ENCODE data around the gene TFE3.

The TFE3 gene

GRCh38 chrX:49043220-49043986 lies at the start of gene TFE3:
TFE3 (minus strand) TSS chrX:49043357; CDS start chrX:49043226, 131 bp downstream.
- DNase-seq = peak; percentile 98

DNA sequence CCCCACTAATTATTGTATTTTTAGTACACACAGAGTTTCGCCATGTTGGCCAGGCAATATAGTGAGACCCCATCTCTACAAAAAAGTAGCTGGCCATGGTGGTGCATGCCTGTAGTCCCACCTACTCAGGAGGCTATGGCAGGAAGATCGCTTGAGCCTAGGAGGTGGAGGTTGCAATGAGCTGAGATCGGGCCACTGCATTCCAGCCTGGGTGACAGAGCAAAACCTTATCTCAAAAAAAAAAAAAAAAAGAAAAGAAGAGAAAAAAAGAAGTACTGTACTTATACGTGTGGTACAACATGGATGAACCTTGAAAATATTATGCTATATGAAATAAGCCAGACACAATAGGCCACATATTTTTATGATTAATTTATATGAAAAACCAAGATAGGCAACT lies 46.4 kb upstream of the TFE3 start:
- no peak for DNase-seq

DNA sequence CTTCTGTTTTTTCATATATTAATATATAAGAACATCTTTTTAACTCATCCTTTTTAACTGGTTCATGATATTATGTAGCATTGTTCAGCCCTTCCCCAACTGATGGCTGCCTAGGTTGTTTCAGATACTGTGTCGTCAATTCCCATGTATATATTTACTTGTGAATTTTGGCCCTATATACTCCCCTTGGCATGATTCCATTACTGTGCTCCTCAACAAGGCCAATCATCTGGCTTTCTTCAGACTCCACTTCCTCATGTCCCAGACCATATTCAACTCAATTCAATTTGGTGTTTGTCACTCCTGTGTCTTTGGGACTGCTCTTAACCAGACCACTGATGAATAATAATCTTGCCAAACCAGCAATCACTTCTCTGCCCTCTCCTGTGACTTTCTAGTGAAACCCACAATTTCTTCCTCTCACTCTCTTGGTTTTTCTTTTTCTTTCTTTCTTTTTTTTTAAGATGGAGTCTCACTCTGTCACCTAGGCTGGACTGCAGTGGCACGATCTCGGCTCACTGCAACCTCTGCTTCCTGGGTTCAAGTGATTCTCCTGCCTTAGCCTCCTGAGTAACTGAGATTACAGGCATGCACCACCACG lies 39.2 kb upstream of the TFE3 start:
- no peak for DNase-seq

DNA sequence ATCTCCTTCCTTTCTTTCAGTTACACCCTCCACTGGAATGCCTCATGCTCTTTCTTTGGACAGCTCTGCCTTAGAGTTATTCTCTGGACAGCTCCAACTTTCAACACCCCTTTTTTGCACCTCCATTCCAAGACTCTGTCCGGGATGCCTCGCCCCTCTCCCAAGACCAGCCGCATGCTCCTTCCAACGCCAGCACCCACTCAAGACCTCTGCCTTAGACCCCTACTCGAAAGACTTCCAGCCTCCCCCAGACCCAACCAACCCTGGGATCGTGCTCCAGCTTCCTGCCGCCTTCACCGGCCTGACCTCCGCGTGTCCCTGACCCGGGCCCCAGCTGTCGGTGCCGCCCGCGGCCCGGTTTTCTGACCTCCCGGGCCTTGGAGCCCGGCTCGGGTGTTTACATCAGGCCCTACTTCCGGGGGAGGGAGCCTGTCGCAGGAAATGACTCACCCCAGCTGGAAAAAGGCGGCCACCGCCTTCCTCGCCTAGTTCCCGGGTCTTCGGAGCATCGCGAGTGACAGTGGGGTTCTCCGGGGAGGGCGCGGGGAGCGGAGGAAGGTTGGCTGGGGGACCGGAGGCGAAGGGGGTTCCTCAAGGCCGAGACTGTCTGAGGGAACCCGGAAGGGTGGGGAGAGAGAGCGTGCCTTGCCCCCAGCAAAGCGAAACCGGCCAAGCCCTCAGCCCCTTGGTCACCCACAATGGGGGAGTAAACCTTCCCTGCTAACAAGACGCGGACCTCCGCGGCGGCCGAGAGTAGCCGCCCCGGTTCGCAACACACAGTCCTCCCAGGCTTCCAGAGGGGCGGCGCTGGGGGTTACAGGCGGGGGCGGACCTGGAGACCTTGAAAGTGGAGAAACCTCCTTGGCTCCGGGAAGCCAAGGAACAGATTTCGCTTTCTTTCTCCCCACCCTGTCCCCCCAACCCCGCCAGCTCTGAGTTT lies 36.6 kb upstream of the TFE3 start, which contains the start of gene WDR45:
Gene WDR45, minus strand, starts transcription at position 399 of the 940 bp plus-strand sequence. CDS start 1,792 bp downstream, outside the sequence.
- peak; percentile 64 for DNase-seq

DNA sequence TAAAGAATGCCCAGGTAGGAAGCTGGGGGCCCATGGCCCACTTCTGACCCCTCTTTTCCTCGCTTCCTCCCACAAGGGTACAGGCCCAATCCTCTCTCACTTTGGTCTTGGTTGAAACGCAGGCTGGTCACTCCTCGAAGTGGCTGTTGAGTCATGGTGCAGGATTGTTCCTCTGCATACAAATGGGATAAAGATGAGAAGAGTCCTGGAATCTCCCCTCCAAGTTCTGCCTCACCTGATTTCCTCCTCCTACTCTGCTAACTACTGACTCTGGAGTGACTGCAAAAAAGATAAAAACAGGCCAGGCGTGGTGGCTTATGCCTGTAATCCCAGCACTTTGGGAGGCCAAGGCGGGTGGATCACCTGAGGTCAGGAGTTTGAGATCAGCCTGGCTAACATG lies 34.8 kb upstream of the TFE3 start:
- DNase-seq = no peak

GRCh38 chrX:49075347-49075746 lies 32.2 kb upstream of the TFE3 start:
- no peak for DNase-seq

- peak; percentile 74 for DNase-seq
These were observed 30.7 kb upstream of the TFE3 start, which contains the start of gene PRAF2 for GRCh38 chrX:49073601-49074575. PRAF2 (minus strand) TSS chrX:49074002; CDS start chrX:49073987, 15 bp downstream.

GRCh38 chrX:49072712-49073095 lies 29.5 kb upstream of the TFE3 start:
- DNase-seq = no peak

- no peak for DNase-seq
These were observed 28.9 kb upstream of the TFE3 start for GRCh38 chrX:49071877-49072711.

- DNase-seq = no peak
These were observed 27.8 kb upstream of the TFE3 start for GRCh38 chrX:49070988-49071387.

- no peak for DNase-seq
These were observed 25.9 kb upstream of the TFE3 start for GRCh38 chrX:49069038-49069437.

GRCh38 chrX:49067285-49068120 lies 24.3 kb upstream of the TFE3 start:
- no peak for DNase-seq

- DNase-seq = no peak
These were observed 23.5 kb upstream of the TFE3 start for GRCh38 chrX:49066690-49067089.

DNA sequence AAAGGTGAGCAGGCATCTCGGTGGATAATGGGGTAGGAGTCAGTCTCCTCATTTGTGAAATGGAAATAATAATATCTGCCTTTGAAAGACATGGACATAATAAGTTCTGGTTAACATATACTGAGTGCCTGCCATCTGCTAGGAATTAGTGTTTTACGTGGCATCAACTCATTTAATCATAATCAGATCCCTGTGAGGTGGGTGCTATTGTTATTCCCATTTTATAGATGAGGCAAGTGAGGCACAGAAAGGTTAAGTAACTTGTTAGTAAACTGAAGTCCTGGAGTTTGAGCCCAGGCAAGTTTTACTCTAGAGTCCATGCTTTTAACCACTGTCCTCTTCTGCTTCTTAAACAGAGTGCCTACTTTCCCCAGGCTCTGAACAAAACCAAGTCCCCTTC lies 23.1 kb upstream of the TFE3 start:
- DNase-seq = no peak

DNA sequence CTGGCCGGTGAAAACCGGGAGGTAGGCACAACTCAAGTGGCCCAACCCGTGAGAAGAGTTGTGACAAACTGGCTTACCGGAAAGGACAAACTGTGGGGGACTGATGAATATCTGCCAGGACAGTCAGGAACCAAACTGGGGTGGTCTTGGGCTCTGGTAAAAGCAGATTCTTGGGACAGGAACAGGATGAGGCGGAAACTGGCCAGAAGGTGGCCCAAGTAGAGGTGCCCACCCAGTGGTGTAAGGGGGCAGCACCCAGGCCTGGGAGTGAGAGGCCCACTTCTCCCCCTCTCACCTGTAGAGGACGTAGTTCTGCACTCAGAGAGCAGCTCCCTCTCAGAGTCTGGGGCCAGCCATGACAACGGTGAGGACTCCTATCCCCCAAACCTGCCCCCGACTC lies 21.6 kb upstream of the TFE3 start:
- no peak for DNase-seq

DNA sequence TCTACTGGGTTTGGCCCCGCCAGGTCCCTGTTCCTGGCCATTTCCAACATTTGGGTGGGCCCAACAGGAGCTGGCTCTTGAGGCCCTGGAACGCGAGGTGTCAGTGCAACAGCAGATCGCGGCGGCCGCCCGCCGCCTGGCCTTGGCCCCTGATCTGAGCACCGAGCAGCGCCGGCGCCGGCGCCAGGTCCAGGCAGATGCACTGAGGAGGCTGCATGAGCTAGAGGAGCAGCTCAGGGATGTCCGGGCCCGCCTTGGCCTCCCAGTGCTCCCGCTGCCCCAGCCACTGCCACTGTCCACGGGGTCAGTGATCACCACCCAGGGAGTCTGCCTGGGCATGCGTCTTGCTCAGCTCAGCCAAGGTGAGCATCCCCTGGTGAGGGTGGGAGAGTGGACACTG lies 21.1 kb upstream of the TFE3 start:
- no peak for DNase-seq

DNA sequence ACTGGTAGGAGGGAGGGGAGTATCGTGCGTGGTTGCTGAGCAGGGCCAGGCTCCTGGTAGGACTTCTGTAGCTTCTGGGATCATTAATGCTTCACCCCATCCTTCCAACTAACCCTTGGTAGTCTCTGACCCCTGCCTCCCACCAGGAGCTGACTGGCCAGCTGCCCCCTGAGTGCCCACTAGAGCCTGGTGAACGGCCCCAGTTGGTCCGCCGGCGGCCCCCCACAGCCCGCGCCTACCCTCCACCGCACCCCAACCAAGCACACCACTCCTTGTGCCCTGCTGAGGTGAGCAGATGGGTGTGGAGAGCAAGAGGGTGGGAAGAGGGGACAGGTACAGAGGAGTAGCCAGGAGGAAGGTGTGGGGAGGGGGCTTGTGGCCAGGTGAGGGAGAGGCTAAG lies 20.6 kb upstream of the TFE3 start:
- DNase-seq = no peak

GRCh38 chrX:49061916-49062315 lies 18.8 kb upstream of the TFE3 start:
- DNase-seq = no peak

DNA sequence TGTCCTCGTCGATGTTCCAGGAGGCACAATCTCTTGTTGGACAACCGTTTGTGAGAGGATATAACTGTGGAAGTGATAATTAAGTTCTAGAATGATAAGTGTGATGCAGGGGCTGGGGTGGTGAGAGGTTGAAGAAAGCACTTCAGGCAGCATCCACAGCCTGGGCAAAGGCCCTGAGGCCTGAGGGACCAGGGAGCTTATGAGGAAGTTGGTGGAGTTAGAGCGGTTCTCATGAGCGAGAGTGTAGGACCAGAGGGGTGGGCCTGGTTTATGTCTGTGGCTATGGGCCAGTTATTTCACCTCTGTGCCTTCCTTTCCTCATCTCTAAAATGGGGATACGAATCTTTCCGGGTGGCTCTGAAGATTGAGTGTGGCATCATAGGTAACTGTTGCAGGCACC lies 18.3 kb upstream of the TFE3 start:
- no peak for DNase-seq

- no peak for DNase-seq
These were observed 17.8 kb upstream of the TFE3 start for GRCh38 chrX:49060914-49061313.

All from RPMI8226 (cell line).